ENCODE results near the gene RCVRN.

Gene RCVRN

GRCh38 chr17:9894231-9894630 is 10.8 kb downstream of the RCVRN start:
- Histone ChIP-seq H3K27ac (no peak overlapping the region), H3K4me3 (no peak overlapping the region)
- DNase-seq (ENCODE audit: low spot score) = no peak
- TF ChIP-seq CTCF (IDR thresholded peaks at IDR 0.05) = no peak

DNA sequence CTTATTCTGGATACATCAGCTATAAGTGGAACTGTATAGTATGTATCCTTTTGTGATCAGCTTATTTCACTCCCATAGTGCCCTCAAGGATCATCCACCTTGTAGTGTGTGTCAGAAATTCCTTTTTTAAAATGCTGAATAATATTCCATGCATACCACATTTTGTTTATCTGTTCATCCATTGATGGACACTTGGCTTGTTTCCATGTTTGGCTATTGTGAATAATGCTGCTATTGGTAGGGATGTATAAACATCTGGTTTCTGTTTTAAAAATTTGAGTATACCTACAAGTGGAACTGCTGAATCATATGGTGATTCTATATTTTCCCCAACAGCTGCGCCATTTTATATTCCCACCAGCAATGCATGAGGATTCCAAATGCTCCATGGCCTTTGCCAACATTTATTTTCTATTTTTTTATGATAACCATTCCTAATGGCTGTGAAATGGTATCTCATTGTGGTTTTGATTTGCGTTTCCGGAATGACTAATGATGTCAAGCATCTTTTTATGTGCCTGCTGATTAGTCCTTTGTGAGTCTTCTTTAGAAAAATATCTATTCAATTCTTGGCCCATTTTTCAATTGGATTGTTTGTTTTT is 11.6 kb downstream of the RCVRN start:
- DNase-seq (ENCODE audit: low spot score) = no peak
- Histone ChIP-seq H3K27ac (no peak overlapping the region), H3K4me3 (no peak overlapping the region)
- no peak for TF ChIP-seq CTCF (IDR thresholded peaks at IDR 0.05)

DNA sequence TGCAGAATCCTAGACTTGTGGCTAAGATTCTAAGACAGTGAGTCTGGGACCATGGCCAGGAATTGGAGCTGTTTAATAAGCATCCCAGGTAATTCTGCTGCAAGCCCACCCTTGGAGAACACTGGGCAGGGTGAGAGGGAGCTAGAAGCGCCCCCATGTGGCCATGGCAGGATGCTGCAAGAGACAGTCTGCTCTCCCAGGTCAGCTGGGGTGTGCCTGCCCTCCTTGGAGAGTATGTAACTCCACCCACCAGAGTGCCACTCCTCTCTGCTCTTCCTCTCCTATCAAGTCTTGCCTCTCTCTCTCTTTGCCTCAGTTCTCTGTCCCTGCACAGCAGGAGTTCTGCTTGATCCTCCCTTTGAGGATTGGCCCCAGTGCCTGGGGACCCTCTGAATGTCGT is 14.9 kb downstream of the RCVRN start:
- H3K4me3 ChIP-seq = no peak overlapping the region
- TF ChIP-seq CTCF (IDR thresholded peaks at IDR 0.05) = no peak
- no peak overlapping the region for H3K27ac ChIP-seq
- DNase-seq (ENCODE audit: low spot score) = no peak

- H3K27ac ChIP-seq = no peak overlapping the region
- H3K4me3 ChIP-seq = no peak overlapping the region
- TF ChIP-seq CTCF (IDR thresholded peaks at IDR 0.05) = no peak
- no peak for DNase-seq (ENCODE audit: low spot score)
Observed at GRCh38 chr17:9887508-9887907, 17.6 kb downstream of the RCVRN start.

DNA sequence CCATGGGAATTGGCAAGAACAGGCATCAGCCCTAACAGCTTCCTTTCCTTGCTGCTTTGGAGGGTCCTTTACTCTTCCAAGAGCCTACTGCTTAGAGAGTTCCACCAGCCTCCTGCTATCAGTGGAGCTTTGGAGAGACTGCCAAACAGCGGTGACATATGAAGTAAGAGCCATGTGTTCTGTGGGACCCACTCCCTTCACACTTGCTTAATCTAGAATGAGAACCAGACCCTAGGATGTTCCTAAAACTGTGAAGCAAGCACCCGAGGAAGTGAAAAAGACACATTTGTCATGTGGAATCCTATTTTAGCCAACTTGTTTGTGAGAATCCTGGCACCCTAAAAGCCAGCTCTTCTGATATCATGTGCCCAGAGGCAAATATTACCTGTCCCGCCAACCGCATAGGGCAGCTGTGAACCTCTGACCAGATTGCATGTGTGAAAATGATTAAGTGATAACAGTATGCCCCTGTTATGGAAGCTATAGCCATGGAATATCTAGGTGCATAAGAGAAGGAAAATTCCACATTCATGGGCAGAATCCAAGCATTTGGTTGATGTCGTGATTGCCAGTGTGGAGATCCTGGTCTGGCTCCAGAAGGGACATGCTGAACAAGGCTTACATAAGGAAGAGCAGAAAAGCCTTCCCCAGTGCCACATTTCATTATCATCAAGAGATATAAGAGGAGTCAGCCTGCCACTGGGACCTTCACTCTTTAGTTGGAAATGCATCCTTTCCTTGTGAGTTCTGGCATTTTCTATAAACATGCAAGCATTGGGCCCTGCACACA is 18.7 kb downstream of the RCVRN start:
- Histone ChIP-seq H3K27ac (no peak overlapping the region), H3K4me3 (no peak overlapping the region)
- DNase-seq (ENCODE audit: low spot score) = no peak
- no peak for TF ChIP-seq CTCF (IDR thresholded peaks at IDR 0.05)

- TF ChIP-seq CTCF (IDR thresholded peaks at IDR 0.05) = no peak
- H3K27ac ChIP-seq = no peak overlapping the region
- DNase-seq (ENCODE audit: low spot score) = no peak
Observed at GRCh38 chr17:9883451-9883850, 21.6 kb downstream of the RCVRN start.

GRCh38 chr17:9880582-9880999 is 24.5 kb downstream of the RCVRN start:
- no peak overlapping the region for H3K4me3 ChIP-seq
- no peak for TF ChIP-seq CTCF (IDR thresholded peaks at IDR 0.05)
- no peak overlapping the region for H3K27ac ChIP-seq
- DNase-seq (ENCODE audit: low spot score) = no peak

More at GRCh38 chr17:9883451-9883850, 21.6 kb downstream of the RCVRN start:
- no peak overlapping the region for H3K4me3 ChIP-seq
